SKM-1 treated with dmso at 0.1 percent for 144 hours (cell line): Measurements from ENCODE around the gene NEDD9.

Source experiments
- DNase-seq: peaks from one replicate; lab custom pipeline; 2025; ENCODE audit not compliant: unreplicated experiment; lab: John Stamatoyannopoulos, UW

The NEDD9 gene, protein sequence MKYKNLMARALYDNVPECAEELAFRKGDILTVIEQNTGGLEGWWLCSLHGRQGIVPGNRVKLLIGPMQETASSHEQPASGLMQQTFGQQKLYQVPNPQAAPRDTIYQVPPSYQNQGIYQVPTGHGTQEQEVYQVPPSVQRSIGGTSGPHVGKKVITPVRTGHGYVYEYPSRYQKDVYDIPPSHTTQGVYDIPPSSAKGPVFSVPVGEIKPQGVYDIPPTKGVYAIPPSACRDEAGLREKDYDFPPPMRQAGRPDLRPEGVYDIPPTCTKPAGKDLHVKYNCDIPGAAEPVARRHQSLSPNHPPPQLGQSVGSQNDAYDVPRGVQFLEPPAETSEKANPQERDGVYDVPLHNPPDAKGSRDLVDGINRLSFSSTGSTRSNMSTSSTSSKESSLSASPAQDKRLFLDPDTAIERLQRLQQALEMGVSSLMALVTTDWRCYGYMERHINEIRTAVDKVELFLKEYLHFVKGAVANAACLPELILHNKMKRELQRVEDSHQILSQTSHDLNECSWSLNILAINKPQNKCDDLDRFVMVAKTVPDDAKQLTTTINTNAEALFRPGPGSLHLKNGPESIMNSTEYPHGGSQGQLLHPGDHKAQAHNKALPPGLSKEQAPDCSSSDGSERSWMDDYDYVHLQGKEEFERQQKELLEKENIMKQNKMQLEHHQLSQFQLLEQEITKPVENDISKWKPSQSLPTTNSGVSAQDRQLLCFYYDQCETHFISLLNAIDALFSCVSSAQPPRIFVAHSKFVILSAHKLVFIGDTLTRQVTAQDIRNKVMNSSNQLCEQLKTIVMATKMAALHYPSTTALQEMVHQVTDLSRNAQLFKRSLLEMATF

DNA sequence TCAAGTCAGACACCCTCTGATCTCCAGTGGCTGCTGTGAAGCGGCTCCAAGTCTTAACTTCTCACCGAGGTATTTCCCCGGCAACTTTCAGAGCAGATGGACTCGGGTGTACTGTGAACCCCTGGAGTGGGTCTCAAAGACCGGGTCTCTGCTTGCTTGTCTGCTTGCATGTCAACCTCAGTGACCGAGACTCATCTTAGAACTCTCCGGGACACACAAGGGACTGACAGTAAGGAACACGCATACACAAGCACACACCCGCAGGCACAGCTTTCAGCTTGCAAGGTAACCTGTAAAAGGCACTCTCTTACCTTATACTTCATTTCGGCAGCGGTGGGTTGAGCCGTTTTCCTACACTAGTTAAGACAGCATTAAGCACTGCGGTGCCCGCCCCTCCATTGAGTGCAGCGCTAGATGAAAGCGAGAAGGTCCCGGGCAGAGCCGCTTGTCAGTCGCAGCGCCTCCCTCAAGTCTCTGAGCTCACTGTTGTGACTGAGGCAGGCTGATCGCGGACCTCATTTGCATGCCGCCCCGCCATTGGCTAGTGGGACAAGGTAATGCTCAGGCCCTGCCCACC lies at the start of gene NEDD9:
NEDD9 (minus strand) TSS at position 476 of the 577 bp plus-strand sequence; CDS start at position 323, 153 bp downstream.
- DNase-seq, result peak; percentile 90

GRCh38 chr6:11282245-11282644 lies 49.8 kb upstream of the NEDD9 start:
- no peak for DNase-seq

- DNase-seq, result no peak
Observed at GRCh38 chr6:11280394-11280793, 47.9 kb upstream of the NEDD9 start.

GRCh38 chr6:11279284-11279689 lies 46.8 kb upstream of the NEDD9 start:
- no peak for DNase-seq

DNA sequence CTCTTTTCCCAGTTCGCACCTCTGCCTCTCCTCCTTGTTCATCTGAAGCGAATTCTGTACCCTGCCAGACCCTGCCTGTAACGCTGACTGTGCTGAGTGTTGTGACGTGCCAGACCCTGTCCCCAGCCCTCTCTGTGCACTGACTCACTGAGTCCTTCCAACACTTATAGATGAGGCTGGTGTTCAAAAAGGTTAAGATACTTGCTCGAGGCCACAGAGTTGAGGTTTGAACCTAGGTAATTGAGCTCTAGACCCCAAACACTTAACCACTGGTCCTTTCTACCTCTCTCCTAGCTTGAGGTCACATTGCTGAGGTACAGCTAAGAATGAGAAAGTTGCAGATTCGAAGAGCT lies 45.7 kb upstream of the NEDD9 start:
- DNase-seq, result no peak

- no peak for DNase-seq
Observed at GRCh38 chr6:11277275-11278206, 45.1 kb upstream of the NEDD9 start.

GRCh38 chr6:11276911-11277274 lies 44.4 kb upstream of the NEDD9 start:
- no peak for DNase-seq

GRCh38 chr6:11276228-11276627 lies 43.8 kb upstream of the NEDD9 start:
- DNase-seq, result no peak

DNA sequence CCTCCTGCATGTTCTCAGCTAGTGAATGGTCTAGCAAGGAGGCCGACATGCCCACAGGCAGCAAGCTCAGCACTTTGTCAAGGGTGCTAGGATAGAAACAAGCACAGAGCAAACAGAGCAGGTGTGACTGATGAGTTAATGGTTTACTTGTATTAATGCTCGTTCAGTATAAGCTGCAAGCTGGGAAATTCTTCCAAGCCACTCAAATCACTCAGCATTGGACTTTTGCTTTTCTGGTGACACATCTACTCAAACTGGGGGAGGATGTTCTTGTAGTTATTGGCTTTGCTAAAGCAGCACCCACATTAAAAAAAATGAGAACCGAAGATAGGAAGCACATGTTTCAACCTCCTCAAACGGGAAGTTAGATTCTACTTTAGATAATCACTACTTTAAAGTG lies 43.1 kb upstream of the NEDD9 start:
- peak; percentile 64 for DNase-seq

- no peak for DNase-seq
Observed at GRCh38 chr6:11273406-11274065, 41.1 kb upstream of the NEDD9 start.

GRCh38 chr6:11272491-11273192 lies 40.2 kb upstream of the NEDD9 start:
- DNase-seq, result no peak

GRCh38 chr6:11271228-11272020 lies 39.0 kb upstream of the NEDD9 start:
- DNase-seq, result no peak

DNA sequence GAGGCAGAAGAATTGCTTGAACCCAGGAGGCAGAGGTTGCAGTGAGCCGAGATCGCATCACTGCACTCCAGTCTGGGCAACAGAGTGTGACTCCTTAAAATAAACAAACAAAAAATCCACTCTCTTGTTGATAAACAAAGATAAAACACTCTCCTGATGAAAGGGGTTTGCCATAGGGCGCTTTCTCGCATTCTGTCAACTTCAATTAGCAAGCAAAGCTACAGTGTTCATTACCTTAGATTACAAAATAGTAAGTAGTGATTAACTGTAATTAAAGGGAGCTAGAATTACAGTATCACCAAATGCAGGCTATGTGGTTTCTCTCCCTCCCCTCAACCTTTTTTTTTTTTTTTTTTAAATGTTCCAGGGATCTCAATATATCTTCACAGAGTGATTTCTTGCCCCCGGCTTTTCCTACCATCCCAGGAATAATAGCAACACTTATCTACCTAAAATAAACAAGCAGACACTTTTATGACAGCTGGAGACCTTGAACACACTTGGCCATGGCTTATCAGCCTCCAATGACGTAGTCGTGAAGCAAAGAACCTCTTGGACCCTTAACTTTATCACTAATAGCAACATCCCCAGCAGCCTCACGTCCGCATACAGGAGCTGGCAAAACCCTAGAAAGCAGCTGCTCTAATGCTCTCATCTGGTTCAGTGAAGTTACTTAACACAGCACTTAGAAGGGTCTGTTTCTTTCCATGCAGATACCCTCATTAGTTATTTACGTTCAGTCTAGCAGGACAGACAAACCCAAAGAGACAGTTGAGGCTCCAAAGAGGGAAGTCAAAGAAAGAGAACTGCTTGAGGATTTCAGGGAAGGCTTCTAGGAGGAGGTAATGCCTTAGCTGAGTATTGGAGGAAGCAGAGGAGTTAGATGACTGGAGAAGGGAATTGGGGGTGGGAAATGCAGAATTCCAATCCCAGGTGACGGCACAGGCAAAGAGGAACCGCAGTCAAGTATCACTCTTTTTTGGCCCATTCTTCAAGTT lies 37.9 kb upstream of the NEDD9 start:
- no peak for DNase-seq

GRCh38 chr6:11268978-11269377 lies 36.5 kb upstream of the NEDD9 start:
- no peak for DNase-seq

GRCh38 chr6:11266926-11267325 lies 34.5 kb upstream of the NEDD9 start:
- no peak for DNase-seq

GRCh38 chr6:11265932-11266331 lies 33.5 kb upstream of the NEDD9 start:
- no peak for DNase-seq

DNA sequence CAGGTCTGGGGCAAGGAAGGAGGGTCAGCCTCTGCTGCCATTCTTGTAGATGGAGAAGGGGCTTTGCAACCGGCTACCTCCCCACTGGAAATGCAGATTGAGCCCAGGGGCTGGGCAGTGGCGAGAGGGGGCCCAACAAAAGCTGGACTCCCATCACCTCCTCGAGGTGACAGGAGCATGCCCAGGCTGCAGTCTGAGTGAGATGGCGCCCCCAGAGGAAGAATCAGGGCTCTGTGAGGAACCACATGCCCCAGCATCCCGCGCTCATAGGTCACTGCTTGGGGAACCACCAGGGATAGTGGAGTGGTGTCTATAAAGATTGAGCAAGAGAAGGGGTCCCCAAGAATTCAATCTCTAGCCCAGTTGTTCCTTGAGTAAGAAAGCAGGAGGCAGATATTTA lies 31.6 kb upstream of the NEDD9 start:
- no peak for DNase-seq

GRCh38 chr6:11263291-11263775 lies 30.9 kb upstream of the NEDD9 start:
- no peak for DNase-seq
